Thyroid gland (tissue), 4 donors: Measurements from ENCODE around the gene SYNCRIP.

Source experiments
- CTCF ChIP-seq, 6 experiments: fragments of 200-600 bp in 3 of 6; fragments of 450-650 bp in 3 of 6; sonication (generic) in 3 of 6; IDR thresholded peaks; one replicate each; pipeline ENCODE4 v1.5.1; 2016 to 2019; ENCODE audit warnings: antibody characterized with exemption in 6 of 6, mild to moderate bottlenecking in 2 of 6, inconsistent platforms in 1 of 6, moderate library complexity in 1 of 6
- POLR2A ChIP-seq, 2 donors: fragments of 450-650 bp; IDR thresholded peaks; one replicate each; pipeline ENCODE4 v1.6.1; 2017; ENCODE audit warnings: antibody characterized with exemption in 2 of 2, mild to moderate bottlenecking in 2 of 2, moderate library complexity in 1 of 2

DNA sequence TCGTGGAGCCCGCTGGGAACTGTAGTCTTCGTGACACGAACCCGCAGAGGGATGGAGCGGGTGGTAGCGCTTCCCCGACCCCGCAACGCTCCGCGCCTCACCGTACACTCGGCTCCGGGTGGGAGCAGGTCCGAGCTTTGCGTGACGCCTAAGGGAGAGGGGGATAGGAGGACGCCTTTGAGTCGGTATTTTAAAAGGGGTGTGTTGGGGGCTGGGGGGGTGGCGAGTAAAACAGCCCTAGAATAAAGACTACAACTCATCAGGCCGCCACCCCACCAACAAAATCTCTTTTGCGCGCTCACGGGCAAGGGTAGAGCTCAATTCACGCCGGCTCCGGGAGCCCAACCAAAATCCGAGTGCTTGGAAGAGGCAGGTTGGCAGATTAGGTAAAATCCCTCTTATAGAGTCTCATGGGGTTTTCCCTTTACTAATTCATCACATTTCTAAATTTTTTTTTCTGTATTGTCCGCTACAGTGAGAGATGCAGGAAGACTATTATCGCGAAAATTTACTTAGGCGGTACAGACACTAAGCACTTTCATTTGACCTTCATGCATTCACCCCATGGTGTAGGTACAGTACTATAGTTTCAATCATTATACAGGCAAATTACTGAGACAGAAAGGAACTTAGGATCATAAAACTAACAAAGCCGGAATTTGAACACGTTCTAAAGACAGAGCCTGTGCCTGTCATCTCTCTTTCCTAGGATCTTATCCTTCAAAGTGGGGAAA lies 48.3 kb downstream of the SYNCRIP start:
- TF ChIP-seq CTCF (IDR thresholded peaks at IDR 0.05), result no peak
- no peak for TF ChIP-seq POLR2A (IDR thresholded peaks at IDR 0.05)
